Measurements from ENCODE around the gene ZNF205. TPM values are rescaled to one million over a fixed set of nuclear protein-coding genes. Genes with fewer than 3 reads are reported as not detected.

The ZNF205 gene
- total and polyA plus RNA-seq, 2 of the 4 experiments (the other 2 are of a cell fraction): 8.2 to 12.7 TPM

DNA sequence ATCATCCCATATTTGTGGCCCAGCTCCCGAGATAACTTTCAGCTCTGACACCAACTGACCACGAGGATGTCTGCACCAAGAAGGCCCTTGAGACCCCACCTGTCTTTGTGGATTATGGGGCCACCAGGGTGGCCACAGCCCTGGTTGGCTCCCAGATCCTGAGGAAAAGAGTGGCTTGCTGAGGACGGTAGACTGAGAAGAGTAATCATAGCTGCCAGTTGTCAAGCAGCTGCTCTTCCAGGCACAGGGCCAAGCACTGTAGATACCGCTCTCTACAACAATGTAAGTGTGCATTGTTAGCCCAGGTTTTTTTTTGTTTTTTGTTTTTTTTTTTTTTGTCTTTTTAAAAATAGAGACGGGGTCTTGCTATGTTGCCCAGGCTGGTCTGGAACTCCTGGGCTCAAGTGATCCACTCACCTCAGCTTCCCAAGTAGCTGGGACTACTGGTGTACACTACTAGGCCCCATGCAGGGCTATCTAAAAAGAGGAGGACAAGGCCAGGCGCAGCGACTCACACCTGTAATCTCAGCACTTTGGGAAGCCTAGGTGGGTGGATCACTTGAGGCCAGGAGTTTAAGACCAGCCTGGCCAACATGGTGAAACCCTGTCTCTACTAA lies 9.6 kb downstream of the ZNF205 start:
- Histone ChIP-seq H3K9ac (ENCODE audit: low read depth, low read length) (no peak overlapping the region), H4K91ac (ENCODE audit: insufficient read depth, low read depth, low read length) (no peak overlapping the region), H2BK15ac (ENCODE audit: low read depth, low read length) (no peak overlapping the region), H4K5ac (ENCODE audit: low read depth, low read length) (no peak overlapping the region), H3K23ac (ENCODE audit: low read depth, low read length) (no peak overlapping the region), H3K56ac (ENCODE audit: extremely low read depth, insufficient read depth, low read length) (no peak overlapping the region), H3K4me3 (ENCODE audit: insufficient read depth, low read depth, low read length) (no peak overlapping the region), H4K20me1 (ENCODE audit: insufficient read depth, low read length) (peaks cover 5% of the 10 kb centered on the region; the same call in 1 of the 2 replicates), H3K27me3 (ENCODE audit: control insufficient read depth, insufficient read depth, low read length) (no peaks in the 10 kb centered on the region), H4K8ac (ENCODE audit: low read depth in 2 of 2, low read length in 2 of 2) (no peak overlapping the region), H3K4me2 (ENCODE audit: low read depth, low read length) (no peak overlapping the region), H3K36me3 (ENCODE audit: control insufficient read depth, insufficient read depth, low read length) (peaks cover 30% of the 10 kb centered on the region; the same call in 1 of the 2 replicates), H3K18ac (ENCODE audit: low read depth, low read length) (no peak overlapping the region), H3K4ac (ENCODE audit: low read depth, low read length) (no peak overlapping the region), H2BK120ac (ENCODE audit: low read depth, low read length) (no peak overlapping the region), H3K14ac (replicated peaks; ENCODE audit: low read depth, low read length) (no peak overlapping the region), H3K9me1 (ENCODE audit: insufficient read depth, low read length) (0 out of 2 replicates have a peak, but pooled peaks cover 2% of the 10 kb centered on the region), H3K27ac (ENCODE audit: insufficient read depth, low read length) (no peak overlapping the region), H3K9me3 (ENCODE audit: control insufficient read depth, insufficient read depth, low read length) (no peaks in the 10 kb centered on the region), H2BK5ac (ENCODE audit: low read depth, low read length, poor library complexity, severe bottlenecking) (no peak overlapping the region), H2BK20ac (ENCODE audit: low read depth, low read length) (no peak overlapping the region), H2AK9ac (replicated peaks; ENCODE audit: low read depth, low read length, poor library complexity) (no peak overlapping the region), H2AK5ac (ENCODE audit: low read depth, low read length) (no peak overlapping the region), H2AFZ (replicated peaks; ENCODE audit: low read length, poor library complexity) (no peak overlapping the region), H3K4me1 (ENCODE audit: control insufficient read depth, insufficient read depth, low read length) (peaks cover 3% of the 10 kb centered on the region; the same call in 1 of the 2 replicates), H3K79me1 (ENCODE audit: low read depth in 1 of 2, low read length in 2 of 2) (peaks cover 3% of the 10 kb centered on the region in 2 experiments; a peak in 1 of 4 replicates)
- TF ChIP-seq RAD21 (IDR thresholded peaks at IDR 0.05; ENCODE audit: low read length) (no peak), FOS (IDR thresholded peaks at IDR 0.05; ENCODE audit: low read depth, low read length) (no peak), SMC3 (IDR thresholded peaks at IDR 0.05; ENCODE audit: low read depth, low read length) (no peak), CHD1 (IDR thresholded peaks at IDR 0.05; ENCODE audit: low read depth, low read length) (no peak), POLR2A (IDR thresholded peaks at IDR 0.05; ENCODE audit: low read depth, low read length) (no peak), BHLHE40 (IDR thresholded peaks at IDR 0.05; ENCODE audit: low read depth, low read length) (no peak), NFE2L2 (IDR thresholded peaks at IDR 0.05; ENCODE audit: low read depth, low read length) (no peak), MAFK (IDR thresholded peaks at IDR 0.05; ENCODE audit: low read depth, low read length) (no peak), MXI1 (IDR thresholded peaks at IDR 0.05; ENCODE audit: borderline replicate concordance, low read depth, low read length) (no peak), RCOR1 (IDR thresholded peaks at IDR 0.05; ENCODE audit: insufficient replicate concordance, low read length) (no peak), RFX5 (IDR thresholded peaks at IDR 0.05; ENCODE audit: low read depth, low read length) (no peak), CEBPB (IDR thresholded peaks at IDR 0.05; ENCODE audit: low read depth, low read length) (no peak)
- TF ChIP-seq, protein P1, sequence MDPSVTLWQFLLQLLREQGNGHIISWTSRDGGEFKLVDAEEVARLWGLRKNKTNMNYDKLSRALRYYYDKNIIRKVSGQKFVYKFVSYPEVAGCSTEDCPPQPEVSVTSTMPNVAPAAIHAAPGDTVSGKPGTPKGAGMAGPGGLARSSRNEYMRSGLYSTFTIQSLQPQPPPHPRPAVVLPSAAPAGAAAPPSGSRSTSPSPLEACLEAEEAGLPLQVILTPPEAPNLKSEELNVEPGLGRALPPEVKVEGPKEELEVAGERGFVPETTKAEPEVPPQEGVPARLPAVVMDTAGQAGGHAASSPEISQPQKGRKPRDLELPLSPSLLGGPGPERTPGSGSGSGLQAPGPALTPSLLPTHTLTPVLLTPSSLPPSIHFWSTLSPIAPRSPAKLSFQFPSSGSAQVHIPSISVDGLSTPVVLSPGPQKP (IDR thresholded peaks at IDR 0.05; ENCODE audit: borderline replicate concordance, low read depth, low read length): no peak
- TF ChIP-seq, protein P2, sequence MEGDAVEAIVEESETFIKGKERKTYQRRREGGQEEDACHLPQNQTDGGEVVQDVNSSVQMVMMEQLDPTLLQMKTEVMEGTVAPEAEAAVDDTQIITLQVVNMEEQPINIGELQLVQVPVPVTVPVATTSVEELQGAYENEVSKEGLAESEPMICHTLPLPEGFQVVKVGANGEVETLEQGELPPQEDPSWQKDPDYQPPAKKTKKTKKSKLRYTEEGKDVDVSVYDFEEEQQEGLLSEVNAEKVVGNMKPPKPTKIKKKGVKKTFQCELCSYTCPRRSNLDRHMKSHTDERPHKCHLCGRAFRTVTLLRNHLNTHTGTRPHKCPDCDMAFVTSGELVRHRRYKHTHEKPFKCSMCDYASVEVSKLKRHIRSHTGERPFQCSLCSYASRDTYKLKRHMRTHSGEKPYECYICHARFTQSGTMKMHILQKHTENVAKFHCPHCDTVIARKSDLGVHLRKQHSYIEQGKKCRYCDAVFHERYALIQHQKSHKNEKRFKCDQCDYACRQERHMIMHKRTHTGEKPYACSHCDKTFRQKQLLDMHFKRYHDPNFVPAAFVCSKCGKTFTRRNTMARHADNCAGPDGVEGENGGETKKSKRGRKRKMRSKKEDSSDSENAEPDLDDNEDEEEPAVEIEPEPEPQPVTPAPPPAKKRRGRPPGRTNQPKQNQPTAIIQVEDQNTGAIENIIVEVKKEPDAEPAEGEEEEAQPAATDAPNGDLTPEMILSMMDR (conservative IDR thresholded peaks at IDR 0.05; ENCODE audit: low read depth, low read length): no peak
- TF ChIP-seq, protein P3, sequence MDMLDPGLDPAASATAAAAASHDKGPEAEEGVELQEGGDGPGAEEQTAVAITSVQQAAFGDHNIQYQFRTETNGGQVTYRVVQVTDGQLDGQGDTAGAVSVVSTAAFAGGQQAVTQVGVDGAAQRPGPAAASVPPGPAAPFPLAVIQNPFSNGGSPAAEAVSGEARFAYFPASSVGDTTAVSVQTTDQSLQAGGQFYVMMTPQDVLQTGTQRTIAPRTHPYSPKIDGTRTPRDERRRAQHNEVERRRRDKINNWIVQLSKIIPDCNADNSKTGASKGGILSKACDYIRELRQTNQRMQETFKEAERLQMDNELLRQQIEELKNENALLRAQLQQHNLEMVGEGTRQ (IDR thresholded peaks at IDR 0.05; ENCODE audit: low read depth, low read length): no peak
- ChIA-PET CTCF (interaction anchor here (1.0 kb wide), 1 partner anchor 62 kb away, joined by 3 read pairs; no protein-coding TSS in a partner anchor), POLR2A (ENCODE audit: unreplicated experiment) (no interaction called here)
- dilution Hi-C loops (cut with HindIII; ENCODE audit: low sequenced_read_pairs, unreplicated experiment) (no loop called here), intact Hi-C loops (cut with micrococcal nuclease) (no loop called here), in situ Hi-C loops (cut with MboI; ENCODE audit: low sequenced_read_pairs) (no loop called here)
- WGBS, 2 experiments (ENCODE audit: extremely low coverage in 2 of 2, insufficient read length in 1 of 2): 0% methylated on average over 1 of the region's 7 CpGs; no CpG with 5 or more reads in 1 of the 2 experiments
- DNase-seq (no peak), ATAC-seq (ENCODE audit: low read depth) (no peak)
- no TSS peak for BruUV-seq (replicated peaks)
